Brain microvascular endothelial cell (primary cell): ENCODE results near the gene CCDC85C.

ENCODE experiments used
- DNase-seq: peaks from one replicate; pipeline ENCODE4 v3.0.0-alpha.2; 2020
- H3K27ac ChIP-seq: fragments of 250-450 bp; sonication (Bioruptor Pico); 2 replicates; pipeline ENCODE4 v1.5.1; 2020; ENCODE audit warnings: mild to moderate bottlenecking, moderate library complexity
- H3K27me3 ChIP-seq: fragments of 250-450 bp; sonication (Bioruptor Pico); replicated peaks from 2 replicates; pipeline ENCODE4 v1.5.1; 2020; ENCODE audit warnings: mild to moderate bottlenecking
- H3K36me3 ChIP-seq: fragments of 250-450 bp; sonication (Bioruptor Pico); replicated peaks from 2 replicates; pipeline ENCODE4 v1.5.1; 2020; ENCODE audit warnings: mild to moderate bottlenecking
- H3K4me3 ChIP-seq: 2 replicates; pipeline ENCODE4 v1.5.1; 2011; ENCODE audit warnings: low read depth, mild to moderate bottlenecking, control low read depth, low read length, moderate library complexity
- in situ Hi-C: cut with HindIII; loops from 2 replicates; pipeline ENCODE4 v1.10.0; 2017; ENCODE audit warnings: low sequenced_read_pairs, low pct_ligation_motif_present
- TF ChIP-seq, protein P1 (sequence below): IDR thresholded peaks from 2 replicates; pipeline ENCODE4 v1.5.1; 2011; ENCODE audit warnings: low read depth, mild to moderate bottlenecking, moderate library complexity, low read length, control low read depth, inconsistent platforms; ENCODE audit errors: missing control alignments

The CCDC85C gene

DNA sequence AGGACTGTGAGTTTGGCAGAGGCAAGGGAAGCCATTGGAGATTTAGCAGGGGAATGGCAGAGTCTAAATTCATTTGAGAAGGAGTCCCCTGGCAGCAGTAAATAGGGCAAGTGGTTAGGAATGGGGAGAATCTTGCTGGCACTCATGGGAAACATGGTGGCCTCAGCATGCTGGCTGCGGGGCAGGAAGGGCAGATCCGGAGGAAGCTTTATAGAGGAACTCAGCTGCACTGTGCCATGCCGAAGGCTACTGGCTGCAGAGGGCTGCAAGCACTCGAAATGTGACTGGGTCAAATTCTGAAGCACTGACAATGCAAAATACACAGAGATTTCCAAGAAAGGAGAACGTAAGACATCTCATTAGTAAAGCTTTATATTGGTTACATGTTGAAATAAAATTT lies 98.9 kb downstream of the CCDC85C start:
- in situ Hi-C loops, result no loop called here
- Histone ChIP-seq H3K27me3 (no peaks in the 10 kb centered on the region), H3K4me3 (no peak overlapping the region), H3K36me3 (peaks cover 85% of the 10 kb centered on the region), H3K27ac (no peak overlapping the region)
- TF ChIP-seq, protein P1, sequence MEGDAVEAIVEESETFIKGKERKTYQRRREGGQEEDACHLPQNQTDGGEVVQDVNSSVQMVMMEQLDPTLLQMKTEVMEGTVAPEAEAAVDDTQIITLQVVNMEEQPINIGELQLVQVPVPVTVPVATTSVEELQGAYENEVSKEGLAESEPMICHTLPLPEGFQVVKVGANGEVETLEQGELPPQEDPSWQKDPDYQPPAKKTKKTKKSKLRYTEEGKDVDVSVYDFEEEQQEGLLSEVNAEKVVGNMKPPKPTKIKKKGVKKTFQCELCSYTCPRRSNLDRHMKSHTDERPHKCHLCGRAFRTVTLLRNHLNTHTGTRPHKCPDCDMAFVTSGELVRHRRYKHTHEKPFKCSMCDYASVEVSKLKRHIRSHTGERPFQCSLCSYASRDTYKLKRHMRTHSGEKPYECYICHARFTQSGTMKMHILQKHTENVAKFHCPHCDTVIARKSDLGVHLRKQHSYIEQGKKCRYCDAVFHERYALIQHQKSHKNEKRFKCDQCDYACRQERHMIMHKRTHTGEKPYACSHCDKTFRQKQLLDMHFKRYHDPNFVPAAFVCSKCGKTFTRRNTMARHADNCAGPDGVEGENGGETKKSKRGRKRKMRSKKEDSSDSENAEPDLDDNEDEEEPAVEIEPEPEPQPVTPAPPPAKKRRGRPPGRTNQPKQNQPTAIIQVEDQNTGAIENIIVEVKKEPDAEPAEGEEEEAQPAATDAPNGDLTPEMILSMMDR, result no peak
- DNase-seq, result no peak

DNA sequence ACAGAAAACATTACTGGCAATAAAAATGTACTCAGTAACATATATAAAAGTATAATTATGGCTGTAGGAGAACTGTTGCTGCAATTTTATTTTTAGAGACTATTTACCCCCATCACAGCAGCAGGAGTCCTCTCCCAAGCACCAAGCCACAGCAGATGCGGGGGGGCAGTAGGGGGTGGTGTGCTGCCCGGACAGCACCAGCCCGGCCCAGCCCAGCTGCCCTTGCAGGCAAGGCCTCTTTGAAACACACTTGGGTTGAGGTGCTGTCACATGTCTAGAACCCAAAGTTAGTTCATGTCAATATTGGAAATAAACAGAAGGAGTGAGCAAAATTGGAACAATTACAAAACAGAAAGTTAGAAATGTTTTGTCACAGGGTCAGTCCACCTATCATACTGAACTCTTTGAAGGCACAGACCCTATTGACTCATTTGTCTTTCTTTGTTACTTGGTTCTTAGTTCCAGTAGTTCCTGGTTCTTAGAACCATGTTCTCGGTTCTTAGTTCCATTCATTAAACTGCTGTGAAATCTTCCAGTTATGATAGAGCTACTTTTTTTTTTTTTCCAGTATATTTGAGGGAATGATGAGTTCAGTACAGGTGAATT lies 100.1 kb downstream of the CCDC85C start:
- TF ChIP-seq, protein P1, result no peak
- Histone ChIP-seq H3K27ac (no peak overlapping the region), H3K36me3 (peaks cover 74% of the 10 kb centered on the region), H3K4me3 (no peak overlapping the region), H3K27me3 (no peaks in the 10 kb centered on the region)
- in situ Hi-C loops, result no loop called here
- DNase-seq, result no peak

DNA sequence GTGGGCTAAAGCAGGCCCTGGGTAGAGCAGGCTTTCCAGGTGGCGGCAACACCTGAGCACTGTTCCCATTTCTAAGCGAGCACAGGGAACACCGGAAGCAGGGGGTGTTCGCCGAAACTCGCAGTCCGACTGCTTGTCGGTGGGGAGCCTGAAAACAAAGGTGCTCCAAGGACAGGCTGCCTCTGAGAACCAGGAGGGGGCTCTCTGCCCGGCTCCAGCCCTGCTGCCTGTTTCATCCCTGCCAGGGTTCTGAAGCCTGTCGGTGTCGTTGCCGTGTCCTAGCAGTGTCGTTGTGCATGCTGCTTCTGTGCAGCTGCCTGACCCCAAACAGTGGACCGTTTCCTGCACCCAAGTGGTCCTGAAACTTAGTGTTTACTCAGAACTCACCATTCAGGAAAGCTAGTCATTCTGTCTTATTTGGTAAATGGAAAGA lies 101.0 kb downstream of the CCDC85C start:
- no peak overlapping the region for H3K4me3 ChIP-seq
- H3K27ac ChIP-seq, result no peak overlapping the region
- no peaks in the 10 kb centered on the region for H3K27me3 ChIP-seq
- TF ChIP-seq, protein P1, result no peak
- in situ Hi-C loops, result no loop called here
- DNase-seq, result no peak
- peaks cover 70% of the 10 kb centered on the region for H3K36me3 ChIP-seq

DNA sequence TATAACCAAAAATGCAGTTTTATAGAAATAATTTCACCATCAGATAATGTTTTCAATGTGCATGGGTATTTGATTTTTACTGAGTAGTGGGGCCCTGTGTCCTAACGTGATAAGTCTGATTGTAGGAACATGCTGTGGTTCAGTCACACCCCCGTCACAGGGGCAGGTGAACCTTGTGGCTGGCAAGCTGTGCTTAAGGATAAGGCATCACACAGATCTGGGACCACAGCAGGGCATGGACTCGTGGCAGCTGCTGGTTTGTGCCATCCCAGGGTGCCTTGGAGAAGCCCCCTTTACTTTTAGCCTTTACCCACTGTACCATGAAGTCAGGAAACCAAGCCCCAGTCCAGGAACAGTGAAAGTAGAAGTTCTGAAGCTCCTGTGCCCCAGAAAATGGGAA lies 106.1 kb downstream of the CCDC85C start:
- peaks cover 55% of the 10 kb centered on the region for H3K36me3 ChIP-seq
- TF ChIP-seq, protein P1, result no peak
- no peak overlapping the region for H3K4me3 ChIP-seq
- DNase-seq, result no peak
- H3K27me3 ChIP-seq, result no peaks in the 10 kb centered on the region
- in situ Hi-C loops, result no loop called here
- no peak overlapping the region for H3K27ac ChIP-seq

DNA sequence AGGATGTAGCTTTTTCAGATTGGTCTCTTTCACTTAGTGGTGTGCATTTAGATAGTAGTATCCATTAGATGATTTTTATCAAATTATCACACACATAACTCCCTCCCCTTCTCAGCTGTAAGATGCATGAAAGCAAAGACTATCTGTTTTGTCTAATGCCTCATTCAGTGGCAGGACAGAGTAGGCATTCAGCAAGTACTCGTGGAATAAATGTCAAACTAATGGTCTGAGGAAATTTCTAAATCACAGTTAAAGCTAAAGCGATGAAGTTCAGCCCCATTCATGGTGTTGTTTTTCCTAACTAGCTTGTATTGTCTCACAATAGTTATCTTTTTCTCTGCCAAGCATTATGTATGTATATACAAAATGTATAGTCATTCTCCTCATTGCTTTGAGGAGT lies 106.7 kb downstream of the CCDC85C start:
- TF ChIP-seq, protein P1, result no peak
- no peak overlapping the region for H3K4me3 ChIP-seq
- DNase-seq, result no peak
- in situ Hi-C loops, result no loop called here
- H3K27ac ChIP-seq, result no peak overlapping the region
- peaks cover 54% of the 10 kb centered on the region for H3K36me3 ChIP-seq
- H3K27me3 ChIP-seq, result no peaks in the 10 kb centered on the region

DNA sequence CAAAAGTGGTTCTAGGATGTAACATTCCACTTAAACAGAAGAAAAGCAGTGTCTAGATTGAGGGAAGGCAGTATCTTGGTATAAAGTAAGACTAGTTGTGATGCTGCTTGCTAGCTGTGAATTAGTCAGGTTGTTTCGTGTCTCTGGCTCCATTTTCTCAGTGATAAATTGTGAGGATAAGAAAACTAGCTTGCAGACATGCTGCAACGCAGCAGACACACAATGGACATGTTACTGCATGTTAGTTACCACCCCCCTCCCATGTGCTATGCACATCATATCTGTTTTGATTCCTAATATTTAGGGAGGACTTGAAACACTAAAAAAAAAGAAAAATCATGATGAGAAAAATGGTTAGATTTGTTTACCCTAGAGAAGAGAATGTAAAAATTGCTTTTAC lies 119.9 kb downstream of the CCDC85C start:
- Histone ChIP-seq H3K36me3 (no peaks in the 10 kb centered on the region), H3K4me3 (no peak overlapping the region), H3K27ac (no peak overlapping the region), H3K27me3 (no peaks in the 10 kb centered on the region)
- TF ChIP-seq, protein P1, result no peak
- in situ Hi-C loops, result no loop called here
- no peak for DNase-seq
